HG02759 (cell line): ENCODE data around the gene FXYD1.

Experiments
- ATAC-seq: cut with Tn5 transposase; IDR thresholded peaks from one replicate; pipeline ENCODE4 v1.9.1; 2021; ENCODE audit warnings: mild to moderate bottlenecking, moderate library complexity; ENCODE audit not compliant: unreplicated experiment

FXYD1 gene

DNA sequence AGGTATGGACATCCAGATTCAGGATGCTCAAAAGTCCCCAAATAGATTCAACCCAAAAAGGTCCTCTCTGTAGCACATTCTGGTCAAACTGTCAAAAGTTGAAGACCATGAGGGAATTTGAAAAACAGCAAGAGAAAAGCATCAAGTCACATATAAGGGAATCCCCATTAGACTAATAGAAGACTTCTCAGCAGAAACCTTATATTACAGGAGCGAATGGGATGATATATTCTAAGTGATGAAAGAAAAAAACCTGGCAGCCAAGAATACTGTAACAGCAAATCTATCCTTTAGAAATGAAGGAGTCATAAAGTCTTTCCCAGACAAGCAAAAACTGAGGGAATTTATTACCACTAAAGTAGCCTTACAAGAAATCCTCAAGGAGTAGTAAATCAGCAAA lies 45.6 kb downstream of the FXYD1 start:
- ATAC-seq: no peak

DNA sequence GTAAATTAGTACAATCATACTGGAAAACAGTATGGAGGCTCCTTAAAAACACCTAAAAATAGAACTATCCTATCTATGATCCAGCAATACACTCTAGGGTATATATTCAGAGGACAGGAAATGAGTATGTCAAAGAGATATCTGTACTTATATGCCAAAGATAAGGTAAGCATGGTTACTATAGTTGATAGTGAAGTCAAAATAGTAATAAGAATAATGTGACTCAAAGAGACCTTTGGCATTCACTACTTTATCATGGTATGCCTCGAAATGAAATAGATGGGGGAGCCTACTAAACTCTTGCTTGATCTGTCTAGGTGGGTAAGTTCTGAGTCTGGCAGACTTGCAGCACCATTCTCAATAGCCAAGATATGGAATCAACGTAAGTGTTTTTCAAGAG lies 46.3 kb downstream of the FXYD1 start:
- ATAC-seq: no peak
